ENCODE measurements around the gene WDFY4.

Gene WDFY4

DNA sequence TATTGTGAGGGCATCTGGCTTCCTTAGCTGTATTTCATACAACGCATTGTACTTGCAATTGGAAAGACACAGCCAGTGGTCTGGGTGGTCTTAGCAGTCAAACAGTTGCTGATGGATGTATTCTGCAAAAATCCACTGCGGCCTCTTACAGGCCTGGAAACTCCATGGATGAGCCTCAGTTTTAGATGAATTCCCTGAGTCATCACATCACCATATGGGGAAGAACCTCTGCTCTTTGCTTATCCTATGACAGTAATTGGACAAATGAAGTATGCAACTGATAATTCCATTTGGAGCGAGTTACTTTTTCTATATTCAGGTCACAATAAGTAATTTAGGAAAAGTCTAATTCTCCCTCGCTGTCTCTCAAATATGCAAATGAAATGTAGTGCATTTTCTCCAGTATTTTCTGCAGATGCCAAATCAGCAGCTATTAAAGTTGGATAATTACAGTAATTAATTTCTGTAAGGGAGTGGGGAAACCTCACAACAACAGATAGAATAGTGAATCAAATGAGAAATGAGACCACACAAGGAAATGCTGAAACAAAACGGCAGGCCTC lies 78.8 kb downstream of the WDFY4 start:
- DNase-seq (ENCODE audit: low spot score) = no peak
- TF ChIP-seq, protein P1, sequence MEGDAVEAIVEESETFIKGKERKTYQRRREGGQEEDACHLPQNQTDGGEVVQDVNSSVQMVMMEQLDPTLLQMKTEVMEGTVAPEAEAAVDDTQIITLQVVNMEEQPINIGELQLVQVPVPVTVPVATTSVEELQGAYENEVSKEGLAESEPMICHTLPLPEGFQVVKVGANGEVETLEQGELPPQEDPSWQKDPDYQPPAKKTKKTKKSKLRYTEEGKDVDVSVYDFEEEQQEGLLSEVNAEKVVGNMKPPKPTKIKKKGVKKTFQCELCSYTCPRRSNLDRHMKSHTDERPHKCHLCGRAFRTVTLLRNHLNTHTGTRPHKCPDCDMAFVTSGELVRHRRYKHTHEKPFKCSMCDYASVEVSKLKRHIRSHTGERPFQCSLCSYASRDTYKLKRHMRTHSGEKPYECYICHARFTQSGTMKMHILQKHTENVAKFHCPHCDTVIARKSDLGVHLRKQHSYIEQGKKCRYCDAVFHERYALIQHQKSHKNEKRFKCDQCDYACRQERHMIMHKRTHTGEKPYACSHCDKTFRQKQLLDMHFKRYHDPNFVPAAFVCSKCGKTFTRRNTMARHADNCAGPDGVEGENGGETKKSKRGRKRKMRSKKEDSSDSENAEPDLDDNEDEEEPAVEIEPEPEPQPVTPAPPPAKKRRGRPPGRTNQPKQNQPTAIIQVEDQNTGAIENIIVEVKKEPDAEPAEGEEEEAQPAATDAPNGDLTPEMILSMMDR (IDR thresholded peaks at IDR 0.05; ENCODE audit: extremely low read depth, missing control alignments) = no peak

DNA sequence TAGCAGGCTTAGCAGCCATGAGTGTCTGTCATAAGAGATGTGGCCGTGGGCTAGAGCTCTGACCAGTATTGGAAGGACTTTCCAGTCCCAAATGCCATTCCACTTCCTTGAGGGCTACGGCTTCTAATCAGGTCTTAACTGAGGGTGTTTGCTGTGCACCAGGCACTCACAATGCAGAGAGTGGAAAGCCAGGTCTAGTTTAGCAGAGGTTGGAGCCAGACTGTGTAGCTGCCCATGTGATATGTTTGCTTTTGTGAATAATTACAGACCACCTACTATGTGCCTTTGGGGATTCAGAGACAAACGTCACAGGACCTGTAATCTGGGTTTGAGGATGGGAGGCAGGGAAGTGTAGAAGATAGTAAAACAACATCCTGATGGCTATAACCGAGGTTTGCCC lies 79.8 kb downstream of the WDFY4 start:
- TF ChIP-seq, protein P1 (IDR thresholded peaks at IDR 0.05; ENCODE audit: extremely low read depth, missing control alignments) = no peak
- DNase-seq (ENCODE audit: low spot score) = no peak

DNA sequence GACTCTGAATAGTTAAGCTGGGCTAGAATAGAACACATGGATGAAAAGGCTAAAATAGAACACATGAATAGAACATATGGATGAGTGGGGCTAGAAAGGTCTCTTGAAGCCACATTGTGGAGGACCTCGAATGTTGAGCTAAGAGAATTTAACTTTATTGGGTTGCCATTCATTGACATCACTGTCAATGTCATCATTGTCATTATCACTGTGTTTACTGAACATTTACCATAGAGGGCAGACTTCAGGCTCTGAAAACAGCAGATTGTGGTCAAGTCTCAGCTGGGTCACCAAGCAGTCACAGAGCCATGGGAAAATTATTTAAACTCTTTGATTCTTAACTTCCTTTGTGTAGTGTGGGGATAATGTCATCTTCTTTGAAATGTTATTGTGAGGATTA lies 80.4 kb downstream of the WDFY4 start:
- TF ChIP-seq, protein P1 (IDR thresholded peaks at IDR 0.05; ENCODE audit: extremely low read depth, missing control alignments) = no peak
- peak; percentile 52 for DNase-seq (ENCODE audit: low spot score)

DNA sequence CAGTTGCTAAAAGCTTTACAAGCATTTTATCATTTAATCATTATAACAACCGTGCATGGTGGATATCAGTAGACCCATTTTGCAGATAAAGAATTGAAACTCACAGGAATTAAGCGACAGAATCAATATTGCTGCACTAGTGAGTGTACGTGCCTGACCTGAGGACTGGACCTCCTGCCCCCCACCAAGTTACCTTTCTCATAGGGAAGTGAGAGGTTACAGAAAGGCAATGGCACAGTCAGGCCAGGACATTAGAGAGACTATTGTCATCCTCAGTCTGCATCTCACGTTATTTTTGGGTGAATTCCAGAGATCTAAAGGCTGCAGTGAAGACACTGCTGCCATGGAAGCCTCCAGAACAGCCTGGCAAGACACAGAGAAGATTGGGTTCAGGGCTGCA lies 80.9 kb downstream of the WDFY4 start:
- no peak for DNase-seq (ENCODE audit: low spot score)
- TF ChIP-seq, protein P1 (IDR thresholded peaks at IDR 0.05; ENCODE audit: extremely low read depth, missing control alignments) = no peak

DNA sequence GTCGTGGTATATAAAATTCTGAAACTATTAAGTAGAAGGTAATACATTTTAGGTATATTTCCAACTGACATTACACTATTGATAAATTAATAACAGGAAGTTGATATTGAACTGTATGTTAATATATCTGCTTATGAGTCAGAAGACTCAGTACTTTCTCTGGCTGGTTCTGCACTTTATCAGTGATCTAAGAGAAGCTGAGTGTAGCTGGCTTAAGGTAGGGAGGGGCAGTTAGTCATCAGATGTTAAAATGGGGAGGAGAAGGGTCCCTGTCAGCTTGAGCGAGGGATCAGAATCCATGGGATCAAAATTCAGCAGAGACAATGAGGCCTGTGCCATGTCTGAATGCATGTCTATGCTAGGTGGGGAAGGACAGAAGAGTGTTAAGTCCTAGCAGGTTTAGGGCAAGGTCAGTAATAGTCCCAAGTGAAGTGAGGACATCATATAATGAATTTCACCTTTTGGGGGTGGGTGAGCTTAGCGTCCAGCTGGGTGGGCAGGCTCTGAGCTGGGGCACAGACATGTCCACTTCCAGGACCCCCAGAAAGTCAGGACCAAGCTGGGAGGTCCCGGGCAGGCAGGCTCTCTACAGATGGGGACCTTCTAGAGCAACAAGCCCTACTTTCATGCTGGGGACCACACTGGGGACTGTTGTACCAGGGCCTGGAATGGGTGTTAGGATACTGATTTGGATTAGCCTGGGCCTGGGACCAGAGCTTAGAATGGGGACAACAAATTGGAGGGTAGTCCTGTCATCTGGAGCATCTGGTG lies 82.9 kb downstream of the WDFY4 start:
- no peak for DNase-seq (ENCODE audit: low spot score)
- TF ChIP-seq, protein P1 (IDR thresholded peaks at IDR 0.05; ENCODE audit: extremely low read depth, missing control alignments) = no peak

DNA sequence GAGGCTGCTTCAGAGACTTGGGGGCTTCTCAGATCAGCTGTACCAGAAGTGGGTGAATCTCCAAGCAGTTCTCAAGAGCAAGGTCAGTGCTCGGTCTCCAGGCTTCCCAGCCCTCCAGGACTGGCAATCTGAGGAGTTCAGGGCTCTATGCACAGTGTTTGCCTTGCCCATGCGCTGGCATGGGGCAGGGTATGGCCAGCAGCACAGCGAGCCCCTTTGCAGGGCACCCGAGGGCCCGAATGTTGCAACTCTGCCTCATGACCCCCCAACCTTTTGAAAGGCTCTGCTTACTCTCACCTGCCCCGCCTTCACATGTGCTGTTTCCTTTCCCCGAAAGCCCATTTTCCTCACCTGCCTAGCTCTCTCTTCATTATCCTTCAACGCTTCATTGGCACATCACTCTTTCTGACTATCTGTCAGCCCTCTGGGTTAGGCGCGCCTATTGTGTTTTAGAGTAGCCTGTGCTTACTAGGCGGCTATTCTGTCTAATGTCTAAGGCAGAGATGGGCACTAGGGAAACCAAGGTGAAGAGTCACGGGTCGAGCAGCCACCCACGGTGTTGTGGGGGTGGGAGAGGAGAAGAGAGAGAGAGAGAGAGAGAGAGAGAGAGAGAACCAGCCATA lies 83.6 kb downstream of the WDFY4 start:
- TF ChIP-seq, protein P1 (IDR thresholded peaks at IDR 0.05; ENCODE audit: extremely low read depth, missing control alignments) = no peak
- no peak for DNase-seq (ENCODE audit: low spot score)

DNA sequence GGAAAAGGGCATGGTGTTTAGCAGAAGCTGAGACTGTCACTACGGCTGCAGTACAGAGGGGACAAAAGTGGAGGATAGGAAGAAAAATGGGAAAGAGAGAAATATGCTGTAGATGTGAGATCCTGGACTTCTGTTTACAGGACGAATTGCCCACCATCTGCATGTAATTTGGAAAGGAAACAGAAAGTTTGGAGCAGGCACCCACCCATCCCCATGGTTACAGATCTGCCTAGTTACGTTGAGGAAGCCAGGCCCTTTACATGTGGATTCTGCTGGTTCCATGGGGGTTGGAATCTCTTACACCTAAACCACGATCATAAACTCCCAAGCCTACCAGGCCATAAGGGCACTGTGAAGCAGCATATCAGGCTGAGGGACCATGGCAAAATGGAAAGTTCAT lies 84.3 kb downstream of the WDFY4 start:
- TF ChIP-seq, protein P1 (IDR thresholded peaks at IDR 0.05; ENCODE audit: extremely low read depth, missing control alignments) = no peak
- no peak for DNase-seq (ENCODE audit: low spot score)

Measured in GM20000 (cell line).